IMR-90 (cell line): Measurements from ENCODE around the gene KRTAP10-10. TPM values are rescaled to one million over a fixed set of nuclear protein-coding genes. Genes with fewer than 3 reads are reported as not detected.

Experiments
- ATAC-seq: fragments of 200-7000 bp; cut with Tn5 transposase; 2 replicates; pipeline ENCODE4 v1.9.1; 2020; ENCODE audit warnings: low read depth, mild to moderate bottlenecking, moderate library complexity
- BruUV-seq: library from RNA; stranded (reverse); fragments of 400-500 nt; replicated peaks from 2 replicates; lab custom pipeline; 2021; lab: Mats Ljungman, UMichigan
- CTCF ChIA-PET: fragments of 300-600 bp; formaldehyde crosslinking; extraction: SDS; loops from one replicate; lab custom pipeline; 2021; ENCODE audit warnings: antibody characterized with exemption; lab: Yijun Ruan, JAX
- POLR2A ChIA-PET: fragments of 300-600 bp; sonication (Branson Sonifier 250); formaldehyde crosslinking; loops from one replicate; lab custom pipeline; 2022; ENCODE audit warnings: antibody characterized with exemption; ENCODE audit not compliant: unreplicated experiment; lab: Charles Lee
- DNase-seq: peaks from one replicate; pipeline ENCODE4 v3.0.0; 2013
- H2AFZ ChIP-seq: replicated peaks from 2 replicates; pipeline ENCODE3; 2013; ENCODE audit warnings: low read length, mild to moderate bottlenecking; ENCODE audit not compliant: poor library complexity
- H2AK5ac ChIP-seq: 2 replicates; pipeline ENCODE4 v1.6.1; 2013; ENCODE audit warnings: low read depth, low read length, inconsistent platforms
- H2AK9ac ChIP-seq: replicated peaks from 2 replicates; pipeline ENCODE3; 2013; ENCODE audit warnings: mild to moderate bottlenecking, low read depth, low read length, moderate library complexity; ENCODE audit not compliant: poor library complexity
- H2BK120ac ChIP-seq: 2 replicates; pipeline ENCODE4 v1.6.1; 2013; ENCODE audit warnings: low read depth, low read length, inconsistent platforms
- H2BK15ac ChIP-seq: 3 replicates; pipeline ENCODE4 v1.6.1; 2013; ENCODE audit warnings: low read depth, low read length, inconsistent platforms
- H2BK20ac ChIP-seq: 2 replicates; pipeline ENCODE4 v1.6.1; 2013; ENCODE audit warnings: low read depth, mild to moderate bottlenecking, inconsistent platforms, low read length, moderate library complexity
- H2BK5ac ChIP-seq: 2 replicates; pipeline ENCODE4 v1.6.1; 2013; ENCODE audit warnings: mild to moderate bottlenecking, low read depth, low read length, inconsistent platforms; ENCODE audit not compliant: poor library complexity, severe bottlenecking
- H3K14ac ChIP-seq: replicated peaks from 2 replicates; pipeline ENCODE4 v1.6.1; 2013; ENCODE audit warnings: low read depth, low read length, inconsistent platforms
- H3K18ac ChIP-seq: 2 replicates; pipeline ENCODE4 v1.6.1; 2013; ENCODE audit warnings: low read depth, low read length, control low read depth
- H3K23ac ChIP-seq: 2 replicates; pipeline ENCODE4 v1.6.1; 2013; ENCODE audit warnings: low read depth, low read length, inconsistent platforms
- H3K27ac ChIP-seq: 2 replicates; pipeline ENCODE4 v1.5.1; 2013; ENCODE audit warnings: mild to moderate bottlenecking, control low read depth, low read length; ENCODE audit not compliant: insufficient read depth
- H3K27me3 ChIP-seq: 2 replicates; pipeline ENCODE4 v1.6.1; 2013; ENCODE audit warnings: low read length; ENCODE audit not compliant: control insufficient read depth, insufficient read depth
- H3K36me3 ChIP-seq: 2 replicates; pipeline ENCODE4 v1.6.1; 2013; ENCODE audit warnings: low read length, mixed read lengths; ENCODE audit not compliant: control insufficient read depth, insufficient read depth
- H3K4ac ChIP-seq: 2 replicates; pipeline ENCODE4 v1.6.1; 2013; ENCODE audit warnings: low read depth, low read length, inconsistent platforms
- H3K4me1 ChIP-seq: 2 replicates; pipeline ENCODE4 v1.6.1; 2013; ENCODE audit warnings: low read length, mixed read lengths; ENCODE audit not compliant: control insufficient read depth, insufficient read depth
- H3K4me2 ChIP-seq: 2 replicates; pipeline ENCODE4 v1.6.1; 2013; ENCODE audit warnings: low read depth, mild to moderate bottlenecking, control low read depth, low read length, moderate library complexity
- H3K4me3 ChIP-seq: 2 replicates; pipeline ENCODE4 v1.5.1; 2013; ENCODE audit warnings: low read depth, mild to moderate bottlenecking, control low read depth, low read length, moderate library complexity; ENCODE audit not compliant: insufficient read depth
- H3K56ac ChIP-seq: 2 replicates; pipeline ENCODE4 v1.6.1; 2013; ENCODE audit warnings: low read length, inconsistent platforms; ENCODE audit not compliant: insufficient read depth; ENCODE audit errors: extremely low read depth
- H3K79me1 ChIP-seq, 2 experiments: 2 replicates each; pipeline ENCODE4 v1.6.1; 2013; ENCODE audit warnings: low read length in 2 of 2, inconsistent platforms in 1 of 2, low read depth in 1 of 2
- H3K9ac ChIP-seq: 2 replicates; pipeline ENCODE4 v1.6.1; 2013; ENCODE audit warnings: low read depth, low read length, control low read depth
- H3K9me1 ChIP-seq: 2 replicates; pipeline ENCODE4 v1.6.1; 2013; ENCODE audit warnings: low read length, inconsistent platforms; ENCODE audit not compliant: insufficient read depth
- H3K9me3 ChIP-seq: 2 replicates; pipeline ENCODE4 v1.6.1; 2013; ENCODE audit warnings: low read length; ENCODE audit not compliant: control insufficient read depth, insufficient read depth
- H4K20me1 ChIP-seq: 2 replicates; pipeline ENCODE4 v1.6.1; 2013; ENCODE audit warnings: low read length, inconsistent platforms; ENCODE audit not compliant: insufficient read depth
- H4K5ac ChIP-seq: 2 replicates; pipeline ENCODE4 v1.6.1; 2013; ENCODE audit warnings: mild to moderate bottlenecking, low read depth, low read length, control low read depth
- H4K8ac ChIP-seq, 2 experiments: 2 replicates each; pipeline ENCODE4 v1.6.1; 2013; ENCODE audit warnings: low read depth in 2 of 2, low read length in 2 of 2, control low read depth in 1 of 2, inconsistent platforms in 1 of 2
- H4K91ac ChIP-seq: 2 replicates; pipeline ENCODE4 v1.6.1; 2013; ENCODE audit warnings: low read depth, low read length, inconsistent platforms; ENCODE audit not compliant: insufficient read depth
- ELK1 ChIP-seq: fragments of 150-350 bp; IDR thresholded peaks from 2 replicates; pipeline ENCODE4 v1.6.1; 2016; ENCODE audit warnings: low read depth, mild to moderate bottlenecking, low read length, moderate library complexity, borderline replicate concordance
- RAD21 ChIP-seq: IDR thresholded peaks from 2 replicates; pipeline ENCODE4 v1.6.1; 2012; ENCODE audit warnings: low read length, improper control_type of control experiment
- WGBS, 2 experiments: methylation state at CpG; one replicate each; pipeline versions ENCODE4 v1.1.5 to v1.1.7; 2013; ENCODE audit warnings: missing lambda C conversion rate in 2 of 2; ENCODE audit not compliant: insufficient read length in 1 of 2; ENCODE audit errors: extremely low coverage in 2 of 2; 5-methylcytosine and 5-hydroxymethylcytosine counted together
- dilution Hi-C: fragments of 300-500 bp; cut with HindIII; formaldehyde crosslinking; loops from one replicate; pipeline ENCODE4 v1.14.3; 2018; ENCODE audit warnings: low sequenced_read_pairs; ENCODE audit not compliant: unreplicated experiment
- in situ Hi-C: fragments of 300-500 bp; cut with MboI; formaldehyde crosslinking; loops from 3 replicates; pipeline ENCODE4 v1.14.3; 2019; ENCODE audit warnings: low sequenced_read_pairs, inconsistent platforms, mixed read lengths
- intact Hi-C: fragments of 100-400 bp; cut with micrococcal nuclease; formaldehyde crosslinking; loops from 2 replicates; pipeline ENCODE4 v1.10.0; 2022
- polyA plus RNA-seq, 3 experiments: library from polyadenylated mRNA; depleted of rRNA; stranded (reverse); fragments of >200 nt; gene quantifications; 2 replicates each; pipeline ENCODE4 v1.2.3, GENCODE V29; 2012; ENCODE audit warnings: low replicate concordance in 1 of 3
- total RNA-seq: library from RNA; depleted of rRNA; stranded (reverse); fragments of >200 nt; gene quantifications from 2 replicates; pipeline ENCODE4 v1.2.3, GENCODE V29; 2012

KRTAP10-10 gene
- total and polyA plus RNA-seq, 2 of the 4 experiments (the other 2 are of a cell fraction): not detected

DNA sequence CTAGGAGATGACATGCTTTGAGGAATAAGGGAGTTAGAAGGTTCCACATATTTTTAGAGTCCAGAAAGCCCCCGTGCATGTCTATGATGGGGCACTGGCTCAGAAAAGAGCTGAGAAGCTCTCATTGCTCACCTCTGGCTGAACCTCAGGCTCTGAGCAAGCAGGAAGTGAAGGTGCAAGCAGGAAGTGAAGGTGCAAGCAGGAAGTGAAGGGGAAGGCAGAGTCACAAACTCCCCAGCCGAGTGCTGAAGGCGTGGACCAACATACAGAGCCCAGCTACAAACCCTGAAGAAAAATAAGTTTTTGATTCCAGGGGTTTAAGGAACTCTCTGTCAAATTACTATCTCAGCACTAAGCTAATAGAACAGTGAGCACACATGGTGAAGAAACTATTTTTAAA lies 18.2 kb upstream of the KRTAP10-10 start:
- H3K4me2 ChIP-seq: no peak overlapping the region
- no peak overlapping the region for H3K23ac ChIP-seq
- 70% methylated on average over 2 of the region's 3 CpGs; no CpG with 5 or more reads in 1 of the 2 experiments for WGBS, 2 experiments
- H2BK5ac ChIP-seq: no peak overlapping the region
- H3K27ac ChIP-seq: no peak overlapping the region
- no peak overlapping the region for H2BK15ac ChIP-seq
- no TSS peak for BruUV-seq
- in situ Hi-C loops (no loop called here), intact Hi-C loops (loop anchor here (1.0 kb wide), 1 partner anchor 174 kb away; no protein-coding TSS in a partner anchor), dilution Hi-C loops (no loop called here)
- H3K9me1 ChIP-seq: no peaks in the 10 kb centered on the region
- ChIA-PET CTCF (interaction anchor here (0.7 kb wide), 1 partner anchor 52 kb away, joined by 3 read pairs; no protein-coding TSS in a partner anchor), POLR2A (no interaction called here)
- H3K14ac ChIP-seq: no peak overlapping the region
- H2AK9ac ChIP-seq: no peak overlapping the region
- no peaks in the 10 kb centered on the region for H3K4me1 ChIP-seq
- H3K9me3 ChIP-seq: peaks cover 3% of the 10 kb centered on the region; the same call in 1 of the 2 replicates
- H3K18ac ChIP-seq: no peak overlapping the region
- H4K8ac ChIP-seq: no peak overlapping the region
- ATAC-seq: no peak
- TF ChIP-seq ELK1 (no peak), RAD21 (no peak)
- no peak overlapping the region for H2BK20ac ChIP-seq
- no peak overlapping the region for H3K9ac ChIP-seq
- no peak overlapping the region for H3K4ac ChIP-seq
- H3K27me3 ChIP-seq: peaks cover 3% of the 10 kb centered on the region; the same call in 1 of the 2 replicates
- H2AFZ ChIP-seq: no peak overlapping the region
- no peak for DNase-seq
- no peak overlapping the region for H2AK5ac ChIP-seq
- no peak overlapping the region for H3K56ac ChIP-seq
- H4K20me1 ChIP-seq: no peaks in the 10 kb centered on the region
- H3K79me1 ChIP-seq: no peaks in the 10 kb centered on the region
- H4K91ac ChIP-seq: no peak overlapping the region
- no peak overlapping the region for H4K5ac ChIP-seq
- H3K36me3 ChIP-seq: no peaks in the 10 kb centered on the region
- H3K4me3 ChIP-seq: no peak overlapping the region
- H2BK120ac ChIP-seq: no peak overlapping the region
